GM19468 (cell line): Measurements from ENCODE around the gene PCYT1A.
"Not testable (repeated sequence)": the region's sequence is repeated elsewhere in the genome, so short reads cannot be mapped to it uniquely, and the experiment has no call there.

ENCODE experiments used
- ATAC-seq: cut with Tn5 transposase; IDR thresholded peaks from one replicate; pipeline ENCODE4 v1.9.1; 2021; ENCODE audit warnings: mild to moderate bottlenecking, moderate library complexity, moderate number of reproducible peaks; ENCODE audit not compliant: unreplicated experiment; ENCODE audit errors: extremely low read depth

Gene PCYT1A

DNA sequence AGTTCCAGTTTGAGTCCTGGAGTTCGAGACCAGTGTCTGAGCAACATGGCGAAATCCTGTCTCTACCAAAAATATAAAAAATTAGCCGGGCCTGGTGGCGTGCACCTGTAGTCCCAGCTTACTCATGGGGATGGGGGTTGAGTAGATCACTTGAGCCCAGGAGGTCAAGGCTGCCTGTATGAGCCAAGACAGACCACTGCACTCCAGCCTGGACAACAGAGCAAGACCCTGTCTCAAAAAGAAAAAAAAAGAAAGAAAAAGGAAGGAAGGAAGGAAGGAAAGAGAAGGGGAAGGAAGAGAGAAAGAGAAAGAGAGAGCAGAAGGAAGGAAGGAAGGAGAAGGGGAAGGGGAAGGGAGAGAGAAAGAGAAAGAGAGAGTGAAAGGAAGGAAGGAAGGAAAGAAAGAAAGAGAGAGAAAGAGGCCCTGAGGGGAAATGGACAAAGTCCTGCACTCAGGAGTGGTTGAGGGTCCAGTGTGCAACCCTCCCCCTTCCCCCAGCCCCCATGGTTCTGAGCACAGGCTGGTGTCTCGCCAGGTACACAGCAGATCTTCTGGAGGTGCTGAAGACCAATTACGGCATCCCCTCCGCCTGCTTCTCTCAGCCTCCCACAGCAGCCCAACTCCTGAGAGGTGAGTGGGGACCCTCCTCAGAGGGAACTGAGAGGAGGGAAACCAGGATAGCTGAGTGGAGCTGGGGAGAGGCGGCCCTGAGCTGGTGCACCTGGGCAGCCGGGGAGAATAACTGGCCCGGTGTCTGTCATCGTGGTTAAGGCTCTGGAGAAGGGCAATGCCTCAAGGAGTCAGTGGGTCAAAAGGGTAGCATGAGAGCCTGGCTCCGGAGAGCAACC, 70.0 kb downstream of the PCYT1A start:
- ATAC-seq: no peak

DNA sequence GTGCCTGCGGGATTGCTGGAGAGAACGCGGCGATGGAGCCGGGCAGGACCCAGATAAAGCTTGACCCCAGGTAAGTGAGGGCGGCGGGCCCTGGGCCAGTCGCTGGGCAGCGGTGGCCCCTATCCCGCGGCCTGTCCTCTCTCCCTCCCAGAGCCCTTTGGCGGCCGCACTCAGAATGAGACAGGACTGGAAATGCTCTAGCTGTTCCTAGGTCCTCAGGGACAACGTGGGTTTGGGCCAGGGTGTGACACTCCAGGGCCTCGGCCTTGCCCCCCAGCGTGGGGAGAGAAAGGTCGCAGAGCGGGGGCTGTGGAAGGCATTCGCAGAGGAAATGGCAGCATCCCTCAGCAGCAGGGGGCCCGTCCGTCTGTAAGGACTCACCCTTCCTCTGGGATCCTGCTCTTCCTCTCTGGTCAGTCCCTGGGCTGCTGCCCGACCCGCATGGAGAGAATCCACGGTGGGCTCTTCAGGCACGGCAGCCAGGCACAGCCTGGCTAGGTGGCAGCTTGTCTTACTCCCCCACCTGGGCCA, 70.8 kb downstream of the PCYT1A start:
- ATAC-seq: no peak

GRCh38 chr3:196216089-196216564, 71.4 kb downstream of the PCYT1A start, which contains the start of gene SLC51A:
TSS of gene SLC51A (plus strand) at chr3:196216534. CDS start at chr3:196216713, 179 bp downstream.
- no peak for ATAC-seq

DNA sequence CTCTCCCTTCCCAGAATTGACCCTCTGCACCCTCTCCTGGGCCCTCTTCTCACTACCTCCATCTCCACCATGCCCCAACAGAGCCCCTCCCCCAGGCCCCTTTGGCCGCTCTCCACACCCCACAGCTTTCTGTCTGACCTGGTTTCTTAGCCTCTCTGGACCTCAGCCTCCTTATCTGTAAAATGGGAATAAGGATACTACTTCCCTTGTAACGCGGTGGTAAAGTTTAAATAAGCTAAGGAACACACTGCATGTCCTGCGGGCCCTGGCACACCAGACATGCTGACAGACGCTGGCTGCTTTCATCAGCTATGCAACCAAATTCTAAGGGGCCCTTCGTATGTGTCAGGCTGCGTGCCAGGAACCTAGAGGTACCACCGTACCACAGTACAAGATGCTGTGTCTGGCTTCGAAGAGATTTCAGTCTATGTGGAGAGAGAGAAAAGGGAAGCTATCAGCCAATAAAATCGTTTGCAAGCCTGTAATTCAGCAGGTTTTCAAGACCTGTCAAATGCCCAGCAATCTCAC, 72.0 kb downstream of the PCYT1A start:
- no peak for ATAC-seq

- no peak for ATAC-seq
Measured at GRCh38 chr3:196214783-196215441, 72.6 kb downstream of the PCYT1A start.

DNA sequence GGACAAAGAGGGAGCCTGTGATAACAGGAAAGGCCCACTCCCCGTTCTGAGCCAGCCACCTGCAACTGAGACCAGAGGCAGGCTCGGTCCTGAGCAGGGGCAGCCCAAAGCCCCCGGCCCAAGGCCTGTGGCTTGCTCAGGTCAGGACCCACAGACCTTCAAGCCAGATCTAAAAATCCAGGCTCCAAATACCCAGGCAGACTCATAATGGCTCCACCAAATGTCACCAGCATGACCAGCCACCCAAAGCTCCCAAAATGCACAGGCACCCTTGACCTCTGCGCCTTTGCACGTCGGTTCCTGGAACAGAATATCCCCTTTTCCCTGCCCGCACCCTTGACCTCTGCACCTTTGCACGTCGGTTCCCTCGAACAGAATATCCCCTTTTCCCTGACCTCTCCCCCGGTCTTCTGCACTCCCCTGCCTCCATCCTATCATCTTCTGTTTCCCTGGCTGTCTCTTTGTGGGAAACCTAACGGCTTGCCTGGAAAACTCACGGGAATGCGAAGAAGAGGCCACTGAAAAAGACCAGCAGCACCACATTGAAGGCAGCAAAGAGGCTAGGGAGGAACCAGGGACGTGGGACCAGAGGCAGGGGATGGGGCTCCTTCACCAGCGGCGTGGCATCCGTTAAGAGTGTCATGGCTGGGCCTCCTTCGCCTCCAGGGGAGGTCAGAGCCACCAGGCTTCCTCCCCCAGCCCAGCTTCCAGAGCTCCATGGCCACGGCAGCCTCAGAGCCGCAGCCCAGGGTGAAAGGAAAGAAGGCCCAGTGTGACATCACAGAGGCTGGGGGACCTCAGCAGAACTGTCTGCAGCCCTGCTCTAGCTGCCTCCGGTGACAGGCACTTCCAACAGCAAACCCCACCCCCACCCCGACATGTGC, 76.6 kb downstream of the PCYT1A start, which contains the start of gene ZDHHC19:
Gene ZDHHC19 (minus strand): TSS at position 728 of the 884 bp plus-strand sequence. CDS start 85 bp downstream, at position 643.
- ATAC-seq: no peak

- ATAC-seq: not testable (repeated sequence)
Measured at GRCh38 chr3:196209944-196210672, 77.4 kb downstream of the PCYT1A start.

GRCh38 chr3:196208942-196209695, 78.4 kb downstream of the PCYT1A start:
- no peak for ATAC-seq

- no peak for ATAC-seq
Measured at GRCh38 chr3:196207833-196208607, 79.5 kb downstream of the PCYT1A start.

DNA sequence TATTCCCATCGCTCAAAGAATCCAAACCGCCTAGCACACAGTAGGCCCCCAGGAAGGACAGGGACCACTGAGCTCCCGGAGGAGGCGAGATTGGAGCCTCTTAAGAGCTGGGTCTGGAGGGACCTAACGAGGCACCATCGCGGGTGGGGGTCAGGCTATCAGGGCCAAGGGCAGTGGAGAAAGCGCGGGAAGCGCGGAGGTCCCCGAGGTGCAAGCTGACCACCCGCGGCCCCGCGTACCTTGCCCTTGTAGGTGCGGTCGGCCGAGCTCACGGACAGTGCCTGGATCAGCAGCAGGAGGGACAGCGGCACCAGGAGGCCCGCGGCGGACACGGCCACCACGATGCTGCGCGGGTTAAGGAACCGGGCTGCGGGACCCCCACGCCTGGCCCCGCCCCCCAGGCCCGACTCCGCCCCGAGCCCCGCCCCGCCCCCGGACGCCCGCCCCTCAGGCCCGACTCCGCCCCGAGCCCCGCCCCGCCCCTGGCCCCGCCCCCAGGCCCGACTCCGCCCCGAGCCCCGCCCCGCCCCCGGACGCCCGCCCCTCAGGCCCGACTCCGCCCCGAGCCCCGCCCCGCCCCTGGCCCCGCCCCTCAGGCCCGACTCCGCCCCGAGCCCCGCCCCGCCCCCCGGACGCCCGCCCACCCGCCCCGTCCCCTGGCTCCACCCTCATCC, 80.2 kb downstream of the PCYT1A start:
- ATAC-seq: no peak

DNA sequence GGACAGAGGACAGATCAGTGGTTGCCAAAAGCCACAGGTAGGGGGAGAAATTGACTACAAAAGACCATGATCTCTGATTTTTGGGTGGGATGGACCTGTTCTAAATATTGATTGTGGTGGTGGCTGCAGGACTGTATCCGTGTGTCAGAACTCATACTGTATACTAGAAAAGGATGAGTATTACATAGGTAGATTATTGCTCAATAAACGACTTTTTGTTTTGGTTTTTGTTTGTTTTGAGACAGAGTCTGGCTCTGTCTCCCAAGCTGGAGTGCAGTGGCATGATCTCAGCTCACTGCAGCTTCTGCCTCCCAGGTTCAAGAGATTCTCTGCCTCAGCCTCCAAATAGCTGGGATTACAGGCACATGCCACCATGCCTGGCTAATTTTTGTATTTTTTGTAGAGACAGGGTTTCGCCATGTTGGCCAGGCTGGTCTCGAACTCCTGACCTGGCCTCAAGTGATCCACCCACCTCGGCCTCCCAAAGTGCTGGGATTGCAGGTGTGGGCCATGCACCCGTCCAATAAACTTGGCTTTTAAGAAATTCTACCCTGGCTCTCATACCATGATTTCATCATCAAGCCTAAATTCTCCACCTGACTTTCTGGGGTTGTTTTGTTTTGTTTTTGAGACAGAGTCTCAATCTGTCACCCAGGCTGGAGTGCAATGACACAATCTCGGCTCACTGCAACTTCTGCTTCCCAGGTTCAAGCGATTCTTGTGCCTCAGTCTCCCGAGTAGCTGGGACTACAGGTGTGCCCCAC, 81.9 kb downstream of the PCYT1A start:
- ATAC-seq: not testable (repeated sequence)

DNA sequence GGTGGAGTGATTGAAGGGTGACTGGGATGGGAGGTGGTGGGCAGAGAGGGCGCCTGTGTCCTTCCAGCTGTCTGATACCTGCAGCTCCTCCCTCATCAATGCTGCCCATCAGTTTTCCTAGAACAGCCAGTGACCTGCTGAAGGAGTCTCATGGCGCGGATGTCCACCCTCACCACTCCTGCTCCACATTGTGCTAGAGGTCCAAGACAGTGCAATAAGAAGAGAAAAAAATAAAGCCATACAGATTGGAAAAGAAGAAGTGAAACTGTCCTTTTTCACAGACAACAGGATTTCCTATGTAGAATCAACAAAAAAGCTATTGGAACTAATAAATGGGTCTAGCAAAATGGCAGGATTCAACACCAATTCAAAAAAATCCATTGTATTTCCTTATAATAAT, 83.7 kb downstream of the PCYT1A start:
- ATAC-seq: no peak

DNA sequence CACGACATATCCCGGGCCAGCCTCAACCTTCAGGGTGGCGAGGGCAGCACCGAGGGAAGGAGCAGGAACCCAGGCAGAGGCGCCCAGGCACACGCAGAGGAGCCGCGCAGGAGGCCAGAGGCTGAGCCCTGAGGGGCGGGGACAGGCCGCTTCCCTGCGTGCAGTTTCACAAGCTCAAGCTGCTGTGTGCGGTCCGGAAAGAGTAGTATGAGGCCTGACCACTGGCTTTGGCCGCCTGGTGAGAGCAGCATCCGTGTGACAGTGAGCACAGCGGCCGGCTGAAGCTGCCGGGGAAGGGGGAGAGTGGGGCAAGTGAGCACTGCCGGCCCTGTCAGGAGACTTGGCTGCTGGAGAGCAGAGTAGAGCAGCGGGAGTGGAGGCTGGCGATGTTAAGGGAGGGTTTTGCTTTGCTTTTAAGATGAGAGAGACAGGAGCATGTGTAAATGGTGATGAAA, 85.0 kb downstream of the PCYT1A start:
- no peak for ATAC-seq

DNA sequence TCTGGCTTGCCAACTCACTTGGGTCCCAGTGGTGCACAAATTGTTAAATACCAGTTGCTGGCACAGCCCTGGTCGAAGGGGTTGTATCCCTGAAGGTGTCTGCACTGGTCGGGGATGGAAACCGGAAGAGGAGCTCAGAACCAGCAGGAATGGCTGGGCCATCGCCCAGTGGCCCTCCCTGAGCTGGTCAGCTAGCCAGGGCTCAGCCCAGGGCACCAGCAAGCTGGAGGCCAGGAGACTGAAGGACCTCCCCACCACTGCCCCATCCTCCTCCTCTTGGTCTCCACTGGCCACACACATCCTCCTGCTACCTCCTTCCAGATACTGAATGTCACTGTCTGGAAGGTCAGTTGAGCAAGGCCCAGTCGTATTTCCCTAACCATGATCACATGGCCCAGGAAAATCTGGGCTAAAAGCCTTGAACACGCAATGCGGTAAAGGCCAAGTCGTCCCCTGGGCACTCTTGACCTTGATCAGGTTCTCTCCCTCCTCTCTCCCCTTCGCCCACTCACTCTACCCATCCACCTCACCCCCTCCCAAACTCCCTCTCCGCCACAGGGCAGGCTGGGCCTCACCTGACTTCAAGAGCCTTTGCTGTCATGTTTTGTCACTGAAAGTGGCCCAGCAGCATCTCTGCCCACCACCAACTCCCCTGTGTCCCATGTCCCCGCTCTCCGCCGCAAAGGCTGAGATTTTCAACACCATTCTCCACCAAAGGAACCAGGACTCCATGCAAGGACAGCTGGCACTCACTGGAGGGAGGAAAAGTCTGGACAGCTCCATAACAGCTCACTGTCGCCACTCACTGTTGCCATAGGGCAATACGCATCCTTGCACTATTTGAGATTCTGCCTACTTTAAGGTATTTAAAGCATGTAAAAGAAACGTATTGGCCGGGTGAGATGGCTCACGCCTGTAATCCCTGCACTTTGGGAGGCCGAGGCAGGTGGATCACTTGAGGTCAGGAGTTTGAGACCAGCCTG, 88.5 kb downstream of the PCYT1A start:
- no peak for ATAC-seq

DNA sequence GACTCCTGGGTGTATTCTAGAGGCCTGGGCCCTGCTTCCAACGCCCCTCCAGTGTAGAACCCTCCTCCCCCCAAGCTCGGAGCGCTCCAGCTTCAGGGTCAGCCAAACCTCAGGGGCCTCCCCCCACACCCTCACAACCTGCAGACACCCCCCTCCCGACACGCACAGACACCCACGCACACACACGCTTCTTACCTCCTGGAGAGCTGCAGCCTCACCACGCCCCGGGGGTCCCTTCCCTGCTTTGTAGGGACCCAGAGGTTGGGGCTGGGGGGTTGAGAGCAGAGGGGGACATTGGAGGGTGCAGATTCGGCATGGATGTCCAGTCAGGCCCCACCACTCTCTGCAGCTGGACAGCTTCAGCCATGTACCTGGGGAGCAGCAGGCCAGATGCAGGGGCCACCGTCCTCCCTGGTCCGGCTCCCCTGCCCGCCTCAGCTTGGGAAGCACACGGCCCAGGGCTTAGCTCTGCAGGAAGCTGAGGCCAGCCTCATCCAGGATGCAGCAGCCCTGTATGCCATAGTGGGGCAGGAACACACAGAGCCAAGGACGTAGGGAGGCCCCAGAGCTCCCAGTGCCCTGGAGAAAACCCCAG, 89.3 kb downstream of the PCYT1A start:
- no peak for ATAC-seq
